Measurements from ENCODE around the gene IFNA8.
"Not testable (repeated sequence)": the region's sequence is repeated elsewhere in the genome, so short reads cannot be mapped to it uniquely, and the experiment has no call there.

Gene IFNA8

DNA sequence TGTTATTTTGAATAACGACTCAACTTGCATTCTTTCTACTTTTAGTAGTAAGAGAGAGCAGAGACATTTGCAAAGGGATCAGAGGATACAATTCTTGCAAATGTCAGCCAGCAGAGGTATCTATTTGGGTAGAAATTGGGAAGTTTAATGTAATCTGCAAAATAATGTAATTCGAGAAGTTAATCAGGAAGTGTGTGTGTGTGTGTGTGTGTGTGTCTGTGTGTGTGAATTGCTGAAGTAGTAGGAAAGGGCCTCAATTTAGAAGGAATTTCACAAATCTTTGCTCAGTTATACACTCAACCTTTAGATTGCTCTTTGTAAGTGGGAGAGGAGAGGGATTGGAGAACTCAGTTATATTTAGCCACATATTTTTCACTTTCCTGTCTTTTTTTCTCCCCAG is 20.3 kb downstream of the IFNA8 start:
- Histone ChIP-seq H3K4me1 (ENCODE audit: insufficient read depth, low read length, poor library complexity, severe bottlenecking) (no peaks in the 10 kb centered on the region), H4K20me1 (ENCODE audit: insufficient read depth, low read length, poor library complexity, severe bottlenecking) (no peaks in the 10 kb centered on the region), H3K36me3 (ENCODE audit: insufficient read depth, low read length) (no peaks in the 10 kb centered on the region), H3K27me3 (ENCODE audit: insufficient read depth, low read length, poor library complexity, severe bottlenecking) (no peaks in the 10 kb centered on the region), H3K79me2 (ENCODE audit: insufficient read depth, low read length) (no peaks in the 10 kb centered on the region), H3K9me3 (ENCODE audit: insufficient read depth, low read depth, low read length) (no peaks in the 10 kb centered on the region), H3F3A (ENCODE audit: low read depth) (no peaks in the 10 kb centered on the region), H3K9ac (ENCODE audit: low read depth, low read length, poor library complexity, severe bottlenecking) (no peak overlapping the region), H3K4me2 (ENCODE audit: low read depth, low read length, poor library complexity, severe bottlenecking) (no peak overlapping the region), H3K9me2 (replicated peaks; ENCODE audit: low read depth, low read length) (no peaks in the 10 kb centered on the region), H3K4me3 (ENCODE audit: low read length, poor library complexity, severe bottlenecking) (no peak overlapping the region), H2AFZ (ENCODE audit: low read length) (no peak overlapping the region)
- no peak for TF ChIP-seq EZH2phosphoT487 (IDR thresholded peaks at IDR 0.05; ENCODE audit: borderline replicate concordance)
- TF ChIP-seq, protein P1, sequence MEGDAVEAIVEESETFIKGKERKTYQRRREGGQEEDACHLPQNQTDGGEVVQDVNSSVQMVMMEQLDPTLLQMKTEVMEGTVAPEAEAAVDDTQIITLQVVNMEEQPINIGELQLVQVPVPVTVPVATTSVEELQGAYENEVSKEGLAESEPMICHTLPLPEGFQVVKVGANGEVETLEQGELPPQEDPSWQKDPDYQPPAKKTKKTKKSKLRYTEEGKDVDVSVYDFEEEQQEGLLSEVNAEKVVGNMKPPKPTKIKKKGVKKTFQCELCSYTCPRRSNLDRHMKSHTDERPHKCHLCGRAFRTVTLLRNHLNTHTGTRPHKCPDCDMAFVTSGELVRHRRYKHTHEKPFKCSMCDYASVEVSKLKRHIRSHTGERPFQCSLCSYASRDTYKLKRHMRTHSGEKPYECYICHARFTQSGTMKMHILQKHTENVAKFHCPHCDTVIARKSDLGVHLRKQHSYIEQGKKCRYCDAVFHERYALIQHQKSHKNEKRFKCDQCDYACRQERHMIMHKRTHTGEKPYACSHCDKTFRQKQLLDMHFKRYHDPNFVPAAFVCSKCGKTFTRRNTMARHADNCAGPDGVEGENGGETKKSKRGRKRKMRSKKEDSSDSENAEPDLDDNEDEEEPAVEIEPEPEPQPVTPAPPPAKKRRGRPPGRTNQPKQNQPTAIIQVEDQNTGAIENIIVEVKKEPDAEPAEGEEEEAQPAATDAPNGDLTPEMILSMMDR (conservative IDR thresholded peaks at IDR 0.05; ENCODE audit: low read length), result no peak

DNA sequence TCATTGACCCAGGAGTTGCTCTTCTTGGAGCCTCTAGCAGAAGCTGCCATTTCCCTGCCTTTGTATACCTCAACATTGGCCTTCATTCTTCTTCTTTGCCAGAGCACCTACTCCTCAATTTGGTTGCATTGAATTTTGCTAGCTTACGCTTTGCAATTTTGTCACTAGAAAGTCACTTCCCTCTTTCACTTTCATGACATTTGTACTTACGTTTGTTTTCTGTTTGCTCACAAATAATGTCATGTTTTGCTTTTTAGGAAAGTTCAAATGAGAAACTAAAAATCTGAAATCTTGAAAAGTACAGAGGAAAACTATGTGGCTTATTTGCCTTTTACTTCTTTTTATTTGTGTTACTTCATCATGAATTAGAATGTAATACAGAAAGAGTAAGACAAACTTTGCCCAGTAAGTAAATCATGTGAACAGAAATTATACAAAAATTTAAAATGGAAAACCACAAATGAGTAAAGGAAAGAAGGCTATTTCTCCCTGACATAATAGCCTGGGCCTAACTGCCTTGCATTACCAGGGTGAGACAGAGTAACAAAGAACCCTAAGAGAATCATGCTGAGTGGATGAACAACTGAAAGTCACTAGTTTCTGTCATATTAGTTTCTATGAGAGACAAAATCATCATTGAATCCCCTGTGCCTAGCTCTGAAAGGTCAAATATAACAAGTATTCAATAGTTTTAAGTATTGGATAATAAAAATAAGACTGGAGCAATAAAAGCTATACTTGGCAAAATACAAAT is 23.9 kb downstream of the IFNA8 start:
- no peaks in the 10 kb centered on the region for H3K79me2 ChIP-seq (ENCODE audit: insufficient read depth, low read length)
- no peak for TF ChIP-seq EZH2phosphoT487 (IDR thresholded peaks at IDR 0.05; ENCODE audit: borderline replicate concordance)
- TF ChIP-seq, protein P1 (conservative IDR thresholded peaks at IDR 0.05; ENCODE audit: low read length), result no peak
- H4K20me1 ChIP-seq (ENCODE audit: insufficient read depth, low read length, poor library complexity, severe bottlenecking), result no peaks in the 10 kb centered on the region
- H3F3A ChIP-seq (ENCODE audit: low read depth), result no peaks in the 10 kb centered on the region
- no peak overlapping the region for H3K9ac ChIP-seq (ENCODE audit: low read depth, low read length, poor library complexity, severe bottlenecking)
- no peaks in the 10 kb centered on the region for H3K9me3 ChIP-seq (ENCODE audit: insufficient read depth, low read depth, low read length)
- H3K4me1 ChIP-seq (ENCODE audit: insufficient read depth, low read length, poor library complexity, severe bottlenecking), result no peaks in the 10 kb centered on the region
- H3K27me3 ChIP-seq (ENCODE audit: insufficient read depth, low read length, poor library complexity, severe bottlenecking), result no peaks in the 10 kb centered on the region
- H3K9me2 ChIP-seq (replicated peaks; ENCODE audit: low read depth, low read length), result no peaks in the 10 kb centered on the region
- H3K36me3 ChIP-seq (ENCODE audit: insufficient read depth, low read length), result no peaks in the 10 kb centered on the region
- H2AFZ ChIP-seq (ENCODE audit: low read length), result no peak overlapping the region
- no peak overlapping the region for H3K4me2 ChIP-seq (ENCODE audit: low read depth, low read length, poor library complexity, severe bottlenecking)
- H3K4me3 ChIP-seq (ENCODE audit: low read length, poor library complexity, severe bottlenecking), result no peak overlapping the region

DNA sequence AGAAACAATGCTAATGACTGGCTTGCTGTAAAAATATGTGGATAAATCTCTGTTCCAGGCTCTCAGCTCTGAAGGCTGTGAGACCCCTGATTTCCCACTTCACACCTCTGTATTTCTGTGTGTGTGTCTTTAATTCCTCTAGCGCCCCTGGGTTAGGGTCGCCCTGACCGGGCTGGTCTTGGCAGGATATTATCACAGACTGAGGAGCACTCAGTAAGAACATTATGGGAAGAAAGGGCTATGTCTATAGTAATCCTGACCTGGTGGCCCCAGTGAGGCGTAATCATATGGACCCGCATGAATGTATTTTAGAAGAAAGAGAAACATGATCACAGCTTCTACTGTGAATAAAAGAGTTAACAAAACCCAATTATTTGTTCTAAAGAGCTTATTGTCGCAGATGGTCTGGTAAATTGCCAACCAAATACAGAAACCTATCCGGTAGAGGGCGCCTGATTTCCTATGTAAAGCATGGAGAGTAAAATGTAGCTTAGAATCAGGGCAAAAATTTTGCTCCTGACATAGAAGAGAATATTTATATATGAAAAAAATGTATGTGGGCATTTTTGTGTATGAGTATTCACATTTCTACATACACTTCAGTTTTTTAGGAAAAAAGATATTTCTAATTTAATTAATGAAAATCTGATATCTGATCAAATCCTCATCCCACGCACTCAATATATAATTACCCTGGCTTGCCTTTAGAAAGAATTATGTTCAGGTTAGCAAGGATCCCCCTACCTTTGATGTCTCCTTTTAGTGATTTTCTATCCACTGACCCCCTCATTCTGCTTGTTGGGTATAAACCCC is 25.5 kb downstream of the IFNA8 start:
- no peak for TF ChIP-seq EZH2phosphoT487 (IDR thresholded peaks at IDR 0.05; ENCODE audit: borderline replicate concordance)
- TF ChIP-seq, protein P1 (conservative IDR thresholded peaks at IDR 0.05; ENCODE audit: low read length), result peak; percentile 54
- Histone ChIP-seq H2AFZ (ENCODE audit: low read length) (no peak overlapping the region), H3K4me2 (ENCODE audit: low read depth, low read length, poor library complexity, severe bottlenecking) (no peak overlapping the region)

DNA sequence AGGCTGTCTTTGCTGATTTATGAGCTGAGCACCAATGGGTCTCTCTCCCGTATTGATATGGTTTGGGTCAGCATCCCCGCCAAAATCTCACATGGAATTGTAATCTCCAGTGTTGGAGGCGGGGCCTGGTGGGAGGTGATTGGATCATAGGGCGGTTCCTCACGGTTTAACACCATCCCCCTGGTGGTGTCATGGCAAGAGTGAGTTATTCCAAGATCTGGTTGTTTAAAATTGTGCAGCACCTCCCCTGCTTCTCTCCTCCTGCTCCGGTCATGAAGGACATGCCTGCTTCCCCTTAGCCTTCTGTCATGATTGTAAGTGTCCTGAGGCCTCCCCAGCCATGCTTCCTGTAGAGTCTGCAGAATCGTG is 26.1 kb downstream of the IFNA8 start:
- not testable (repeated sequence) for H3K4me2 ChIP-seq (ENCODE audit: low read depth, low read length, poor library complexity, severe bottlenecking); H3K27me3 ChIP-seq (ENCODE audit: insufficient read depth, low read length, poor library complexity, severe bottlenecking); H3F3A ChIP-seq (ENCODE audit: low read depth); H4K20me1 ChIP-seq (ENCODE audit: insufficient read depth, low read length, poor library complexity, severe bottlenecking); H3K4me1 ChIP-seq (ENCODE audit: insufficient read depth, low read length, poor library complexity, severe bottlenecking); H3K9me2 ChIP-seq (replicated peaks; ENCODE audit: low read depth, low read length); H2AFZ ChIP-seq (ENCODE audit: low read length); H3K4me3 ChIP-seq (ENCODE audit: low read length, poor library complexity, severe bottlenecking); H3K9me3 ChIP-seq (ENCODE audit: insufficient read depth, low read depth, low read length); H3K36me3 ChIP-seq (ENCODE audit: insufficient read depth, low read length); H3K79me2 ChIP-seq (ENCODE audit: insufficient read depth, low read length); H3K9ac ChIP-seq (ENCODE audit: low read depth, low read length, poor library complexity, severe bottlenecking)

More for the DNA sequence above, 25.5 kb downstream of the IFNA8 start:
- Histone ChIP-seq H3K9me3 (ENCODE audit: insufficient read depth, low read depth, low read length) (no peaks in the 10 kb centered on the region), H3K79me2 (ENCODE audit: insufficient read depth, low read length) (no peaks in the 10 kb centered on the region), H3K9me2 (replicated peaks; ENCODE audit: low read depth, low read length) (no peaks in the 10 kb centered on the region), H3K4me3 (ENCODE audit: low read length, poor library complexity, severe bottlenecking) (no peak overlapping the region), H3K27me3 (ENCODE audit: insufficient read depth, low read length, poor library complexity, severe bottlenecking) (no peaks in the 10 kb centered on the region), H3K36me3 (ENCODE audit: insufficient read depth, low read length) (no peaks in the 10 kb centered on the region), H3K4me1 (ENCODE audit: insufficient read depth, low read length, poor library complexity, severe bottlenecking) (no peaks in the 10 kb centered on the region), H4K20me1 (ENCODE audit: insufficient read depth, low read length, poor library complexity, severe bottlenecking) (no peaks in the 10 kb centered on the region), H3F3A (ENCODE audit: low read depth) (no peaks in the 10 kb centered on the region), H3K9ac (ENCODE audit: low read depth, low read length, poor library complexity, severe bottlenecking) (no peak overlapping the region)

All from Loucy (cell line).